GM18858 (cell line): ENCODE data around the gene COLEC11.
A peak's percentile ranks its signal among the peaks of the same experiment; 100 is the strongest.

Experiments
- ATAC-seq: cut with Tn5 transposase; IDR thresholded peaks from one replicate; pipeline ENCODE4 v1.9.1; 2021; ENCODE audit not compliant: unreplicated experiment

Gene COLEC11

GRCh38 chr2:3584608-3585260 is 10.2 kb upstream of the COLEC11 start:
- no peak for ATAC-seq

GRCh38 chr2:3585261-3586109 is 9.4 kb upstream of the COLEC11 start:
- ATAC-seq: no peak

- no peak for ATAC-seq
These were observed 8.7 kb upstream of the COLEC11 start for GRCh38 chr2:3586220-3586619.

- no peak for ATAC-seq
These were observed 7.9 kb upstream of the COLEC11 start for GRCh38 chr2:3587021-3587420.

GRCh38 chr2:3587432-3587831 is 7.5 kb upstream of the COLEC11 start:
- no peak for ATAC-seq

GRCh38 chr2:3588084-3588483 is 6.8 kb upstream of the COLEC11 start:
- ATAC-seq: no peak

GRCh38 chr2:3589086-3589485 is 5.8 kb upstream of the COLEC11 start:
- no peak for ATAC-seq

- no peak for ATAC-seq
These were observed 492 bp downstream of the COLEC11 start for GRCh38 chr2:3595404-3595803.

- peak; percentile 85 for ATAC-seq
These were observed 1.1 kb downstream of the COLEC11 start for GRCh38 chr2:3595985-3596384.

GRCh38 chr2:3596901-3597417 is 2.0 kb downstream of the COLEC11 start:
- ATAC-seq: no peak

GRCh38 chr2:3597567-3597966 is 2.7 kb downstream of the COLEC11 start:
- peak; percentile 70 for ATAC-seq

- ATAC-seq: no peak
These were observed 3.4 kb downstream of the COLEC11 start for GRCh38 chr2:3598197-3598910.

- no peak for ATAC-seq
These were observed 4.3 kb downstream of the COLEC11 start for GRCh38 chr2:3598912-3599854.

GRCh38 chr2:3600256-3600855 is 5.4 kb downstream of the COLEC11 start:
- no peak for ATAC-seq

GRCh38 chr2:3601561-3602271 is 6.8 kb downstream of the COLEC11 start:
- ATAC-seq: no peak

GRCh38 chr2:3602553-3603339 is 7.8 kb downstream of the COLEC11 start:
- ATAC-seq: no peak

- no peak for ATAC-seq
These were observed 8.8 kb downstream of the COLEC11 start for GRCh38 chr2:3603536-3604206.

GRCh38 chr2:3604207-3604877 is 9.4 kb downstream of the COLEC11 start:
- no peak for ATAC-seq
